NCI-H2196 treated with DMSO at 0.1 percent for 48 hours (cell line): ENCODE measurements around the gene ALDH4A1.

ENCODE experiments used
- DNase-seq: peaks from one replicate; lab custom pipeline; 2025; ENCODE audit not compliant: unreplicated experiment; lab: John Stamatoyannopoulos, UW

Gene ALDH4A1

GRCh38 chr1:18939398-18940302 lies 37.3 kb upstream of the ALDH4A1 start:
- no peak for DNase-seq

DNA sequence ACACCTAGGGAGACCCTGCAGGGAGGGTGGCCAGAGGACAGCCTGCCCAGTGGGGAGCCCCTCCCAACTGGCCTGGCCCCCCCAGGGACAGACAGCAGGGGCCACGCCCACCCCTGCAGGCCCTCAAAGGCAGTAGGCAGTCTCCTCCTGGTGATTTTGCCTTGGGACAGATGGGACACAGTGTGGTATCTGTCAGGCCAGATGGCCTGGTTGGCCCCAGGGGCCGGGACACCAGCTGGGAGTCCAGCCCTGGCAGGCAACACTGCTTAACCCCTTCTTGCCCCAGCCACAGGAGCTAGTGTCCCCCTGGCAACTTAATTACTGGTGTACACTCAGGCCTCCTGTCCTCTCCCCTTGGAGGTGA lies 36.3 kb upstream of the ALDH4A1 start:
- DNase-seq: no peak

DNA sequence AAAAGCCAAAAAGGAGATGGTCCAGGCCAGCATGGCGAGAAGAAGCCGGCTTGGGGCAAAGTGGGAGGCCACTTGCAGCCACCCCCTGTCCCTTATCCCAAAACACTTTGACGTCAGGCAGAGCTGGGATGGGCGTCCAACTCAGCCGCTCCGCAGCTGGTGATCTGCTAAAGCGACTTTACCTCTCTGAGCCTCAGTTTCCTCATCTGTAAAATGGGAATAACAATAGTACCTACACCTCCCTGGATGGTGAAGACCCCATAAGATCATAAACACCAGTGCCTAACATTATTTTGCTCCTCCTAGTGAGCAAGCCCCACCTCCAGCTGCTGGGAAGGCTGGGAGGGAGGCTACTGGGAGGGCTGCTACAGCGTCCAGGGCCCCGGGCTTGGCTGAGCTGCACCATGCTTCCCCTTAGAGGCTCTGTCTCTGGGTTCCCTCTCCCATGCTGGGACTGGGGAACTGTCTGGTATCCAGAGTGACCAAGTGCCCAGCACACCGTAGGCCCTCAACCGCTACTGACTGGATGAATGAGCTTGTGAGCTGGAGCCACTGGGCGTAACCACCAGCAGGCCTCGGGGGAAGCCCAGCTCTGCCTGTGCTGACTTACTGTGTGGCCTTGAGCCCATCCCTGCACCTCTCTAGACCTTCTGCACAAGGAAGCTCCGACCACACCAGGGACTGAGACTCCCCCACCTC lies 35.8 kb upstream of the ALDH4A1 start:
- no peak for DNase-seq

DNA sequence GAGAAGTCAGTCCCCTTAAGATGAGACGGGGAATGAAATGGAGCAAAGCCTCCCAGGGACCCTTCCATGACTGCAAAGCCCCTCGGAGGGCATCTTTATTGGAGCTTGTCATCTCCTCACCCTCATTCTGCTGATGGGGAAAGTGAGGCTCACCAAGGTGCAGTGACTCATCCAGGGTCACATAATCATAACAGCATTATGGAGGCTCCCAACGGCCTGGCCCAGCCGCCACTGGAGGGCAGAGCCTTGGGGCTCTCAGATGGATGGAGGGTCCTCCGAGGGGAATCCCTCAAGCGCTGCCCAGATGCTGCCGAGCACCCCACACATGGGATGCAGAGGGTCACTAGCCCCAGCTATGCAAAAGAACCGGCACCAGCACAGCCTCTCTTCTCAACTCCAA lies 35.2 kb upstream of the ALDH4A1 start:
- no peak for DNase-seq

- DNase-seq: no peak
Measured at GRCh38 chr1:18936814-18937481, 34.6 kb upstream of the ALDH4A1 start.

DNA sequence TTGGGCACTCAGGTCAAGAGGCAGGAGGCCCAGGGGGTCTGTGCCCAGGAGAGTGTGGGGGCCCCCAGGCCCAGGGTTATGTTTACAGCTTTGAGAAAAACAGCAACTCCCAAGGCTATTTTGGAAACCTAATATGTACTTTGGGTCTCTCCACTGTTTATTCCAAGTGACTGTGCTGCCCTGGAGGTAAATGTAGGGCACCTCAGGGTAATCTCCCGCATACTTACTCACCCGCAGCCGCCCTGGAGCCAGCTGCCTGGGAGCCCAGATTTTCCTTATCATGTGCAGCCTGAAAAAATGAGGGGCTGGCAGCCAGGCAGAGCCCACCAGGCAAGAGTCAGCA lies 34.1 kb upstream of the ALDH4A1 start:
- no peak for DNase-seq

DNA sequence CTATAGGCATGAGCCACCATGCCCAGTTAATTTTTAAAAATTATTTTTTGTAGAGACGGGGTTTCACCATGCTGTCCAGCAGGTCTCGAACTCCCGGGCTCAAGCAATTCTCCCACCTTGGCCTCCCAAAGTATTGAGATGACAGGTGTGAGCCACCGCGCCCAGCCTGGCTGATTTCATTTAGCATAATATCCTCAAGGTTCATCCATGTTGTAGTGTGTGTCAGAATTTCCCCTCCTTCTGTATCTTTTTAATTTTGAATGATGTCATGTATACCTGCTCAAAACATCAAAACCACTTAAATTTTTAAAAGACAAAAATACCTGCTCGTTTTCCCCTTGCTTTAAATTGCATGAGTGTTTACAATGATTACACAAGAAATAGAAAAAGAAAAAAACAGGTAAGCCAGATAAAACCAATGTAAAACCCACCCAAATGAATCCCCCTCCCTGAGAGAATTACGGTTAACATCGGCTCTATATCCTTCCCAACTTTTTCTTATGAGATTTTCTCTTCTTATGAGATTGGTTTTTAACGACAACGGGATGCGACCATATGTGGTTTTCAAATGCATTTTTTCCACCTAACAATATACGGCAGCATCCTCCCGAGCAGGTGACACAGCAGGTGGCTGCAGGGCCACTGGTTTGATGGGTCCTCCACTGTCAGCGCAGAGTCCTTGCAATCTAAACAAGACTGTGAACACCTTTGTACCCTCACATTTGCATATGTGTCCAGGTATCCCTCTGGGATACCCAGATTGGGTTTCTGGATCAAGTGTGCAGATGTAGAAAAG lies 32.0 kb upstream of the ALDH4A1 start:
- DNase-seq: no peak

DNA sequence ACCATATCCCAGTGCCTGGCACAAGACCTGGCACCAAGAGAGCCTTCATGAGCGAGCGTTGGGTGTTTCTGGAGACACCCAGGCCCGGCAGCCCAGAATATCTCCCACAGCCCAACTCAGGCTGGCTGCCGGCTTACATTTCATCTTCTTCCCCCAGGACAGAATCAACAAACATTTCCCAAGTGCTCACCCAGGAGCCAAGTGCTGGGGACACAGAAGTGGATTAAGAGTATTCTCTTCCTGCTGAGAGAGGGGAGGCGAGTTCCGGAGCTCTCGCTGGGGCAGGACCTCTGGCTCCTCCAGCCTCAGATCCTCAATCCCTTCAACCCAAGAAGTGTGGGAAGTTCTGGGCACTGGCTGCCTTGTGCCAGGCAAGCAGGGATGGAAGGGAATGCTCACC lies 30.5 kb upstream of the ALDH4A1 start:
- no peak for DNase-seq

- DNase-seq: no peak
Measured at GRCh38 chr1:18932387-18932786, 30.0 kb upstream of the ALDH4A1 start.

- DNase-seq: no peak
Measured at GRCh38 chr1:18931730-18932129, 29.4 kb upstream of the ALDH4A1 start.

DNA sequence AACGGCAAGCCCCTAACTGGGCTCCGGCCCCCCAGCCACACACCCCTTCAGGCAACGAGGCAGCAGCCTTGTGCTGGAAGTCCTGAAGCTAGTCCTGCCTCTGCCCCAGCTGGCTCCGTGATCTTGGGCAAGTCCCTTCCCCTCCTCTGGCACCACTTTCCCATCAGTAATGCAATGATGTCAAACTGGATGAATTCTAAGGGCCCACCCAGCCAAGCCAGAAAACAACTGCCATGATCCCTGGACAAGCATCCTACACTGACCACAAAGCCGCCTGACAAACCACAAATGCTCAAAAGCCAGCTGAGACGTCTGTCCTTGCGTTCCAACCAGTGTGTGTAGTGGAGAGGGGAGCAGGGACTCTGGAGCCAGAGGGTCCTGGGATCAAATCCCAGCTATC lies 27.3 kb upstream of the ALDH4A1 start:
- no peak for DNase-seq

- no peak for DNase-seq
Measured at GRCh38 chr1:18928985-18929384, 26.6 kb upstream of the ALDH4A1 start.

GRCh38 chr1:18928406-18928805 lies 26.1 kb upstream of the ALDH4A1 start:
- DNase-seq: no peak

- DNase-seq: no peak
Measured at GRCh38 chr1:18927654-18928272, 25.4 kb upstream of the ALDH4A1 start.

GRCh38 chr1:18927082-18927653 lies 24.8 kb upstream of the ALDH4A1 start:
- no peak for DNase-seq

- no peak for DNase-seq
Measured at GRCh38 chr1:18926315-18927081, 24.1 kb upstream of the ALDH4A1 start.

GRCh38 chr1:18925279-18925678 lies 22.9 kb upstream of the ALDH4A1 start:
- DNase-seq: no peak

GRCh38 chr1:18924221-18924691 lies 21.9 kb upstream of the ALDH4A1 start:
- no peak for DNase-seq

DNA sequence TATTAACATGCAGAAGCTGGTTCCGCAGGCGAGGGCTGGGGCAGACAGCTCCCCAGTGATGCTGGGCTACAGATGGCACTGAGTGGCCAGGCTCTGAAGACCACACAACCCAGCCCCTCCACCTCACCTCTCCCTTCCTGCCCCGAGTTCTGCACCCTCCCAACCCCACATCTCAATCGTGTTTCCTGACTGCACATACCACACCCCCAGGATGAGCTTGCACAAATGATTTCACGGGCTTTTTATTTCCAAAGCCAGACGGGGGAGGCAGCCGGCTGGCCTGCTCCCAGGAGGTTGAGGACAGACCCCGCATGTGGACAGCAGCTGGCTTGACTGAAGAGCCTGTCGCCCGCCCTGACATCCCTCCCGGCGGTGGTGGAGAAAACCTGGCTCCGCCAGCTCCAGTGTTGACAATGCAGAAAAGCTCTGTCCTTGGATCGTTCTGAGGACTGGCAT lies 21.4 kb upstream of the ALDH4A1 start:
- no peak for DNase-seq
